Keratinocyte (primary cell): ENCODE measurements around the gene DAB1. TPM values are rescaled to one million over a fixed set of nuclear protein-coding genes. Genes with fewer than 3 reads are reported as not detected.

Source experiments
- DNase-seq: peaks from one replicate; pipeline ENCODE4 v3.0.0-alpha.2; 2011; ENCODE audit warnings: low read depth, missing footprints, low spot score
- FAIRE-seq: peaks from 2 replicates; lab custom pipeline; 2011; peaks lifted over from hg19 to GRCh38; lab: Jason Lieb, UNC
- H2AFZ ChIP-seq: 2 replicates; pipeline ENCODE4 v1.6.0; 2012; ENCODE audit warnings: low read length, control low read depth, inconsistent platforms; ENCODE audit not compliant: control insufficient read depth
- H3K27ac ChIP-seq: 2 replicates; pipeline ENCODE4 v1.5.1; 2011; ENCODE audit warnings: low read length; ENCODE audit not compliant: control insufficient read depth, insufficient read depth
- H3K27me3 ChIP-seq: 3 replicates; pipeline ENCODE4 v1.6.0; 2011; ENCODE audit warnings: low read length; ENCODE audit not compliant: control insufficient read depth, insufficient read depth; ENCODE audit errors: extremely low read depth
- H3K36me3 ChIP-seq, 2 experiments: 2 replicates in 1 of 2; 3 replicates in 1 of 2; pipeline ENCODE4 v1.5.1; 2011; ENCODE audit warnings: low read length in 2 of 2, mild to moderate bottlenecking in 1 of 2; ENCODE audit not compliant: control insufficient read depth in 2 of 2, insufficient read depth in 2 of 2; ENCODE audit errors: extremely low read depth in 1 of 2
- H3K4me1 ChIP-seq: 3 replicates; pipeline ENCODE4 v1.5.1; 2011; ENCODE audit warnings: low read length; ENCODE audit not compliant: control insufficient read depth, insufficient read depth; ENCODE audit errors: extremely low read depth
- H3K4me2 ChIP-seq: 3 replicates; pipeline ENCODE4 v1.6.0; 2011; ENCODE audit warnings: low read depth, low read length; ENCODE audit not compliant: control insufficient read depth, insufficient read depth; ENCODE audit errors: extremely low read depth
- H3K4me3 ChIP-seq, 3 experiments: fragments of 200-600 bp in 1 of 3; sonication (generic) in 1 of 3; 2 replicates in 2 of 3; 3 replicates in 1 of 3; pipeline ENCODE4 v1.5.1; 2011 to 2016; ENCODE audit warnings: low read length in 3 of 3, mild to moderate bottlenecking in 3 of 3, control low read depth in 2 of 3, inconsistent platforms in 1 of 3, low read depth in 1 of 3, mixed read lengths in 1 of 3, mixed run types in 1 of 3, moderate library complexity in 1 of 3; ENCODE audit not compliant: control insufficient read depth in 2 of 3, insufficient read depth in 2 of 3; ENCODE audit errors: extremely low read depth in 1 of 3
- H3K79me2 ChIP-seq: 2 replicates; pipeline ENCODE4 v1.6.0; 2012; ENCODE audit warnings: low read length; ENCODE audit not compliant: control insufficient read depth, insufficient read depth
- H3K9ac ChIP-seq: 3 replicates; pipeline ENCODE4 v1.6.0; 2011; ENCODE audit warnings: low read length; ENCODE audit not compliant: control insufficient read depth, insufficient read depth; ENCODE audit errors: extremely low read depth
- H3K9me1 ChIP-seq: 3 replicates; pipeline ENCODE4 v1.6.0; 2011; ENCODE audit warnings: low read length; ENCODE audit not compliant: control insufficient read depth, insufficient read depth; ENCODE audit errors: extremely low read depth
- H3K9me3 ChIP-seq: 2 replicates; pipeline ENCODE4 v1.5.1; 2012; ENCODE audit warnings: low read depth, low read length; ENCODE audit not compliant: control insufficient read depth
- H4K20me1 ChIP-seq: 3 replicates; pipeline ENCODE4 v1.6.0; 2011; ENCODE audit warnings: low read length; ENCODE audit not compliant: control insufficient read depth, insufficient read depth; ENCODE audit errors: extremely low read depth
- EZH2 ChIP-seq: IDR thresholded peaks from one replicate; pipeline ENCODE4 v1.6.1; 2012; ENCODE audit warnings: inconsistent platforms, mild to moderate bottlenecking, low read length, moderate library complexity
- dilution Hi-C: fragments of 300-500 bp; cut with MboI; formaldehyde crosslinking; loops from one replicate; pipeline ENCODE4 v1.7.0; 2020; ENCODE audit warnings: low sequenced_read_pairs; ENCODE audit not compliant: extremely low pct_ligation_motif_present
- polyA plus RNA-seq, 5 experiments: library from polyadenylated mRNA; depleted of rRNA in 3 of 5; stranded (reverse) in 3 of 5; stranded (forward) in 1 of 5; unstranded in 1 of 5; fragments of >200 nt; gene quantifications; 1 replicate in 1 of 5; 2 replicates in 3 of 5; 3 replicates in 1 of 5; pipeline versions ENCODE4 v1.2.1 to v1.2.3, GENCODE V29; 2011 to 2012; ENCODE audit warnings: missing spikeins in 2 of 5, low read depth in 1 of 5, low replicate concordance in 1 of 5
- TF ChIP-seq, protein P1 (sequence below), 3 experiments: IDR thresholded peaks in 1 of 3; conservative IDR thresholded peaks in 1 of 3; optimal IDR thresholded peaks in 1 of 3; 2 replicates in 2 of 3; 3 replicates in 1 of 3; pipeline versions ENCODE3 to v1.5.1; 2011; ENCODE audit warnings: low read length in 3 of 3, mild to moderate bottlenecking in 3 of 3, moderate library complexity in 2 of 3, control low read depth in 1 of 3, inconsistent platforms in 1 of 3; ENCODE audit not compliant: insufficient read depth in 2 of 3; ENCODE audit errors: extremely low read depth in 1 of 3

Gene DAB1
- polyA plus RNA-seq, 1 donor (not counting 4 experiments of a cell fraction or from before 2014, with no cell fraction given) = 0.01 TPM

DNA sequence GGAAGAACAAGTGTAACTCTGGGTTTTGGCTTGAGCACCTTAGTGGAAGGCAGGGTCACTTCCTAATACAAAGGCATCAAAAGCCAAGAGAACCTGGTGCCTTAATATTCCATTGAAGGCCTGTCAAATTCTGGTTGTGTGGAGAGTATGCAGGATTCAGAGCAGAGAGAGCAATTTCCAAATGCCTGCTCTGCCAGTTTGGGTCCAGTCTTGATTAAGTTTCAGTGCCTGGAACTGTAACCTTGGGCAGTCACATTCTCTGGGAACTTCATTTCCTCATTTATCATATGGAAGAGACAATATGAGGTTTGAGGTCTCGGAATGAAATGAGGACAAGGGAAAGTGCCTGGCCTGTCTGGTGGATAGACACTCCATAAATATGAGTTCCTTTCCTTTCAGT is 260.1 kb downstream of the DAB1 start:
- no peak overlapping the region for H3K27ac ChIP-seq
- no peaks in the 10 kb centered on the region for H3K4me1 ChIP-seq
- FAIRE-seq (no peak), DNase-seq (no peak)
- no peaks in the 10 kb centered on the region for H3K79me2 ChIP-seq
- H3K9ac ChIP-seq = no peak overlapping the region
- TF ChIP-seq EZH2 = no peak
- TF ChIP-seq, protein P1, sequence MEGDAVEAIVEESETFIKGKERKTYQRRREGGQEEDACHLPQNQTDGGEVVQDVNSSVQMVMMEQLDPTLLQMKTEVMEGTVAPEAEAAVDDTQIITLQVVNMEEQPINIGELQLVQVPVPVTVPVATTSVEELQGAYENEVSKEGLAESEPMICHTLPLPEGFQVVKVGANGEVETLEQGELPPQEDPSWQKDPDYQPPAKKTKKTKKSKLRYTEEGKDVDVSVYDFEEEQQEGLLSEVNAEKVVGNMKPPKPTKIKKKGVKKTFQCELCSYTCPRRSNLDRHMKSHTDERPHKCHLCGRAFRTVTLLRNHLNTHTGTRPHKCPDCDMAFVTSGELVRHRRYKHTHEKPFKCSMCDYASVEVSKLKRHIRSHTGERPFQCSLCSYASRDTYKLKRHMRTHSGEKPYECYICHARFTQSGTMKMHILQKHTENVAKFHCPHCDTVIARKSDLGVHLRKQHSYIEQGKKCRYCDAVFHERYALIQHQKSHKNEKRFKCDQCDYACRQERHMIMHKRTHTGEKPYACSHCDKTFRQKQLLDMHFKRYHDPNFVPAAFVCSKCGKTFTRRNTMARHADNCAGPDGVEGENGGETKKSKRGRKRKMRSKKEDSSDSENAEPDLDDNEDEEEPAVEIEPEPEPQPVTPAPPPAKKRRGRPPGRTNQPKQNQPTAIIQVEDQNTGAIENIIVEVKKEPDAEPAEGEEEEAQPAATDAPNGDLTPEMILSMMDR (optimal IDR thresholded peaks at IDR 0.05 in 1 of 3, IDR thresholded peaks at IDR 0.05 in 1 of 3, conservative IDR thresholded peaks at IDR 0.05 in 1 of 3; ENCODE audit: extremely low read depth in 1 of 3, insufficient read depth in 2 of 3, low read length in 3 of 3) = no peak
- H3K4me2 ChIP-seq = no peak overlapping the region
- no peaks in the 10 kb centered on the region for H4K20me1 ChIP-seq
- H2AFZ ChIP-seq = no peak overlapping the region
- H3K27me3 ChIP-seq = peaks cover 5% of the 10 kb centered on the region
- no peaks in the 10 kb centered on the region for H3K9me1 ChIP-seq
- H3K4me3 ChIP-seq = no peak overlapping the region
- H3K9me3 ChIP-seq = no peaks in the 10 kb centered on the region
- no peaks in the 10 kb centered on the region for H3K36me3 ChIP-seq
- dilution Hi-C loops = no loop called here

GRCh38 chr1:57163325-57163724 is 260.5 kb downstream of the DAB1 start:
- FAIRE-seq = no peak
- no peaks in the 10 kb centered on the region for H4K20me1 ChIP-seq
- H3K9ac ChIP-seq = no peak overlapping the region
- no peak overlapping the region for H3K4me3 ChIP-seq
- no peak for TF ChIP-seq EZH2
- TF ChIP-seq, protein P1 (optimal IDR thresholded peaks at IDR 0.05 in 1 of 3, IDR thresholded peaks at IDR 0.05 in 1 of 3, conservative IDR thresholded peaks at IDR 0.05 in 1 of 3; ENCODE audit: extremely low read depth in 1 of 3, insufficient read depth in 2 of 3, low read length in 3 of 3) = no peak
- H3K9me1 ChIP-seq = no peaks in the 10 kb centered on the region
- dilution Hi-C loops = no loop called here
- no peak for DNase-seq
- H2AFZ ChIP-seq = no peak overlapping the region
- no peak overlapping the region for H3K4me2 ChIP-seq
- no peaks in the 10 kb centered on the region for H3K36me3 ChIP-seq
- H3K4me1 ChIP-seq = no peaks in the 10 kb centered on the region
- no peaks in the 10 kb centered on the region for H3K9me3 ChIP-seq
- H3K27ac ChIP-seq = no peak overlapping the region
- peaks cover 5% of the 10 kb centered on the region for H3K27me3 ChIP-seq
- no peaks in the 10 kb centered on the region for H3K79me2 ChIP-seq
